COLO668 (cell line): Measurements from ENCODE around the gene CPSF7.
"Not testable (repeated sequence)": the region's sequence is repeated elsewhere in the genome, so short reads cannot be mapped to it uniquely, and the experiment has no call there.

Experiments
- DNase-seq: peaks from one replicate; lab custom pipeline; 2025; ENCODE audit not compliant: unreplicated experiment; lab: John Stamatoyannopoulos, UW

Gene CPSF7

DNA sequence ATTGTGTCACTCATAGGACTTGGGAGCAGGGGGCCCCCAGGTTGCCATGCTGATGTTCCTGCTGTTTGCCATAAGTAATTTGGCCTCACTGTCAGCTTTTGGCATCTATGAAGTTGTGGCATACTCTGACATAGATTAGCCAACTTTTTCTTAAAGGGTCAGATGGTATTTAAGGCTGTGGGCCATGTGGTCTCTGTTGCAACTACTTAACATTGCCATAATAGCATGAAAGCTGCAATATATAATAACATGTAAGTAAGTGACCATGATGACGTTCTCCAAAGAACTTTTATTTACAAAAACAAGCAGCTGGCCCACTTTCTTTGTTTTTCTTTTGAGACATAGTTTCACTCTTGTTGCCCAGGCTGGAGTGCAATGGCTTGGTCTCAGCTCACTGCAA lies 39.6 kb downstream of the CPSF7 start:
- no peak for DNase-seq

DNA sequence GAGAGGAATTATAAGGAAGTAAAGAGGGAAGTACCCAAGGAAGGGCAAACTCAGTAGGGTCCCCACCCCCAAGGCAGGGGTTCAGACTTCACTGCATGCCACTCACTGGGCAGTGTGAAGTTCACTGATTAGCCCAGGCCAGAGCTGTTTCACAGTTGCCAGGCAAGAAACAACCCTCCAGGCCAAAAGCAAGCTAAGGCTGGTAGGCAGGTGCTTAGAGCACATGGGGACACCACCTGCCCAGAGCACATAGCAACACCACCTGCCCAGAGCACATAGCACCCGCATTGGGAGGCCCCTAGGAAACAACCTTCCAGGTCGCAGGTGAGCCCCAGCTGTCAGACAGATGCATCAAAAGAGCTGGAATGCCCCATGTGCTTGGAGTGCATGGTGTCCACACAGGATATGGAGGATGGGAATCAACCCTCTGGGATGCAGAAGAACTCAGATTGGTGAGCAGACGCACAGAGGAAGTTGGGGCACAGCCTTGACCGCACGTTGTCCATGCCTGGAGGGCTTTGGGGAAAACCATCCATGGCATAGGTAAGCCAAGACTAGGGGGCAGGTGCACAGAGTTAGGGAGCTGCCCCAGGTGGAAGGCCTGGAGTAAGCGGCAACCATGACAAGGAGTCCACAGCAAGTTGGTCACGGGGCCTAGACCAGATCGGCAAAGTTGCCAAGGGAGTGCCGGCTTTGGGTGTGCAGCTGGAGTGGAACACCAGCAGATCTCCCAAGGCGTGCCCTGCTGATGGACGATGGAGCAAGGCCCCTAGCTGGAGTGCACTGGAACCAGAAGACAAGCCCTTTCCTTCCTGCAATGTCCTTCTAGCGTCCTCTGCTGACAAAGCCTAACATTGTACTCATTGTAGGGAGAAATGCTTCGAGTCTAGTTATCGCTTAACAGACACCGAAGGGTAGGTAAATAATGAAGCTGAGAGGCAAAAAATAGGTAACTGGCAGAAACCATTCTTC lies 45.2 kb downstream of the CPSF7 start:
- DNase-seq, result peak; percentile 84

DNA sequence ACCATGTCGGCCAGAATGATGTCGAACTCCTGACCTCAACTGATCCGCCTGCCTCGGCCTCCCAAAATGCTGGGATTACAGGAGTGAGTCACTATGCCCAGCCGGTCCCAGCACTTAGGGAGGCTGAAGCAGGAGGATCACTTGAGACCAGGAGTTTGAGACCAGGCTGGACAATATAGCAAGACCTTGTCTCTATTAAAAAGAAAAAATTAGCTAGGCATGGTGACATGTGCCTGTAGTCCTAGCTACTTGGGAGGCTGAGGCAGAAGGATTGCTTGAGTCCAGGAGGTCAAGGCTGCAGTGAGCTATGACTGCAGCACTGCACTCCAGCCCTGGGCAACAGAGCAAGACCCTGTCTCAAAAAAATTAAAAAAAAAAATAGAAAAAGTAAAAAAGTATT lies 45.9 kb downstream of the CPSF7 start:
- DNase-seq, result not testable (repeated sequence)

DNA sequence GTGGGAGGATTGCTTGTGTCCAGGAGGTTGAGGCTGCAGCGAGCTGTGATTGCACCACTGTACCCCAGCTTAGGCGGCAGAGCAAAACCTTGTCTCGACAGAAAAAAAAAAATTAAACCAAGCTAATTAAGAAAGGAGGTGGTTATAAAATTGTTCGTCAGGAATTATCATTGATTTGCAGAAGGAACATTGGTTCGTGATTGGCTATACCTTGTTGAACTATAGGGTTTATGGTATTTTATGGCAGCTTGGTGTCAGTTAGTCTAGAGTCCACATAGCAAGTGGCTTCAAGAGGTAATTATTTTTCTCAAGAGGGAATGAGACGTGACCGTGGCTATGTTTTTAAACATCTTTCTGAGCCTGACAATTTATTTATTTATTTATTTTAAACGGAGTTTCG lies 48.9 kb downstream of the CPSF7 start:
- no peak for DNase-seq

DNA sequence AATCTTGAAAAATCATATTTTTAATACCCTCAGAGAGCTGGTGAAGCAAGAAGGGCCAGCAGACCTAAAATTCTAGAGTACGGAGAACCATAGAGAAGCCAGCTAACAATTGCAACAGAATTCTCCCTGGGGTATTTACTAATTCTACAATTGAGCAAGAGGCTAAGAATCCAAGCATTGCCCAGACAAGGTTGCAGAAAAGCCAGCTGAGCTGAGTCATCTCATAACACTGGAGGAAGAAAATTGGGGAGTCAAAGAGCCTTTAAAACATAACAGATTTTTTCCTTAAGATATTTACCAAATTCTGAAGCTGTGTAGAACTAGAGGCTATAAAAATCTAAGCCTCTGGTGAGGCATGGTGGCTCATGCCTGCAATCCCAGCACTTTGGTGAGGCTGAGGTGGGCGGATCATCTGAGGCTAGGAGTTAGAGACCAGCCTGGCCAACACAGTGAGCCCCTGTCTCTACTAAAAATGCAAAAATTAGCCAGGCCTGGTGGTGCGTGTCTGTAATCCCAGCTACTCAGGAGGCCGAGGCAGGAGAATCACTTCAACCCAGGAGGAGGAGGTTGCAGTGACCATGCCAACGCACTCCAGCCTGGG lies 51.0 kb downstream of the CPSF7 start:
- DNase-seq, result no peak

DNA sequence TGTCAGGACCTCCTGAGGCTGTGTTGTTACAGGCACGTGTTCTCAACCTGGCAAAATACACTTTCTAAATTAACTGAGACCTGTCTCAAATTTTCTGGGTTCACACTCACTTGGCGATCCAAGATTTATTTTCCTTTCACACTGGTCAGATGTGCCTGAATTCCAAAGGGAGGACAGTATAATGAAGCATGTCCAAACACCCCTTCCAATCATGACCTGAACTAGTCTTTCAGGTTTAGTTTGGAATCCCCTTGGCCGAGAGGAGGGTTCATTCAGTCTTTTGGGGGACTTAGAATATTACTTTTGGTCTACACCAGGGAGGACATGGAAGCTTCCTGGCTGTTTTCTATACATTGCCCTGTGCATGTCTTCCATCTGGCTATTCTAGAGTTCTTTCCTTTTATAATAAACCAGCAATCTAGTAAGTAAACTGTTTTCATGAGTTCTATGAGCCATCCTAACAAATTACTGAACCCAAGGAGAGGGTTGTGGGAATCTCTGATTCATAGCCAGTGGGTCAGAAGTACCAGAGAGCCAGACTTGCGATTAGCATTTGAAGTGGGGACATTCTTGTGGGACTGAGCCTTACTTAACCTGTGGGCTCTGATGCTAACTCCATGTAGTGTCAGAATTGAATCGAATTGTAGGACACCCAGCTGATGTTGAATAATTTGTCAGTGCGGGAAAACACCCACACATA lies 52.2 kb downstream of the CPSF7 start:
- DNase-seq, result no peak

DNA sequence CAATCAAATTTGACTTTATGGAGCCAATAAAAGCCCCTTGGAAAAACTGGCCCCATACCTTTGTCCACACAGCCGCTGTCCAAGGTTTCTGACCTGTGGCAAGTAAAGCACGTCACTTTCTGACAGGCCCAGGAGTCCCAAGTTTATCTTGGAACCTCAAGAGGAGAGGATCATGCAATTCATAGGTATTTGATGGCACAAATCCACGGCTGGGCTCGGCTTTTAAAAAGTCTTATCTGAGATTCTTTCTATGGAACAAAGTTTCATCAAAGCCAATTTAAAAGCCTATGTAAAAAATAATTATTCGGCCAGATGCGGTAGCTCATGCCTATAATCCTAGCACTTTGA lies 54.0 kb downstream of the CPSF7 start:
- DNase-seq, result no peak

DNA sequence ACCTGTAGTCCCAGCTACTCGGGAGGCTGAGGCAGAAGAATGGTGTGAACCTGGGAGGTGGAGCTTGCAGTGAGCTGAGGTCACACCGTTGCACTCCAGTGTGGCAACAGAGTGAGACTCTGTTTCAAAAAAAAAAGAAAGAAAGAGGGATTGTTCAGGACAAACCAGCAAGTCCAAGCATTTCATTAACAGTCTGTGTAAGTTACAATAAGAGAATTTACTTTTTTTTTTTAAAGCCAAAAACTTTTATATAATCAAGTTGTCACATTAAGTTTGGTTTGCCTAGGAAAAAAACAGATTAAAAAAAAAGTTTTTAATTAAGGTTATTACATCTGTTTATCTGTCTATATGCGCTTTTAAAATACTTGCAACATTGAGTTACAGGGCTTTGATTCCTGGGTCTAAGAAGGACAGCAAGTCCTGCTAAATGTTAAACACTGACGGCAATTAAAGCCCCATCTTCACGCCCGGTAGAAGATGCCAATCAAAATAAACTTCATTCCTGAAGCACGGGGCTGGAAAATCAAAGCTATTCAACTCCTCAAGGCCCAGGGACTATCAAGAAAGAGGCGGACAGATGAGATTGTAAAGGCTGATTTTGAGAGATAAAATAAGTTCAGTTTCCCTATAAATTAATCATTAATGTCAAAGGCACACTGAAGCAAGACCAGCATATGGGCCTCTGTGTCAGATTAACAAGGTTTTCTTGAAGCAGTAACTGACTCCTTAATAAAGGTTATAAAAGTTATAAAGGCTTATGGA lies 56.9 kb downstream of the CPSF7 start:
- DNase-seq, result no peak

DNA sequence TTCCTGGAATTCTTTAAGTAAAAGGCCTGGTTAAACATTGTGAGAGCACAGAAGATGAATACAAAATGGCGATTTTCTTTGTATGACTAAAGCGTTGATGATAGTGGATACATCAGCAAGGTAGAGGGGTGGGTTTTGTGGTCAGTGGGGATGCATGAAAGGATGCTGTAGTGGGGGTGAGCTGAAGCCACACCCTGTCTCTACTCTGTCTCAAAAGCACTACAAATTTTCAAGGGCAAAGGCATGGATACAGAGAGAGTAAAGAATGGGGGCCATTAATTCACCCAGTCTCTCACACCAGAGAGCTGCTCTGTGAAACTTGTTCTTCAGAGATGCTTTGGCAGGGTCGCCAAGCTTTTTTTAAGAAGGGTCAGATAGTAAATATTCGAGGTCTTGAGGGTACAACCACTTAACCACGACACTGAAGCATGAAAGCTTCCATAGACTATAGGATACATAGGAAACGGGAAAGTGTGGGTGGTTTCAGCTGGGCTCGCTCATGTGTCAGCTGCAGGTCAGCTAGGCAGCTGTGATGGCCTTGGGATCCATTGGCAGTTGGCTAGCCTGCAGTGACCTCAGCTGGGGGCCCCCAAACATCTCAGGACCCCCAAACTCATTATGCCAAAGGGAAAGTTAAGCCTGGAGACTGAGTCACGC lies 59.3 kb downstream of the CPSF7 start:
- no peak for DNase-seq

DNA sequence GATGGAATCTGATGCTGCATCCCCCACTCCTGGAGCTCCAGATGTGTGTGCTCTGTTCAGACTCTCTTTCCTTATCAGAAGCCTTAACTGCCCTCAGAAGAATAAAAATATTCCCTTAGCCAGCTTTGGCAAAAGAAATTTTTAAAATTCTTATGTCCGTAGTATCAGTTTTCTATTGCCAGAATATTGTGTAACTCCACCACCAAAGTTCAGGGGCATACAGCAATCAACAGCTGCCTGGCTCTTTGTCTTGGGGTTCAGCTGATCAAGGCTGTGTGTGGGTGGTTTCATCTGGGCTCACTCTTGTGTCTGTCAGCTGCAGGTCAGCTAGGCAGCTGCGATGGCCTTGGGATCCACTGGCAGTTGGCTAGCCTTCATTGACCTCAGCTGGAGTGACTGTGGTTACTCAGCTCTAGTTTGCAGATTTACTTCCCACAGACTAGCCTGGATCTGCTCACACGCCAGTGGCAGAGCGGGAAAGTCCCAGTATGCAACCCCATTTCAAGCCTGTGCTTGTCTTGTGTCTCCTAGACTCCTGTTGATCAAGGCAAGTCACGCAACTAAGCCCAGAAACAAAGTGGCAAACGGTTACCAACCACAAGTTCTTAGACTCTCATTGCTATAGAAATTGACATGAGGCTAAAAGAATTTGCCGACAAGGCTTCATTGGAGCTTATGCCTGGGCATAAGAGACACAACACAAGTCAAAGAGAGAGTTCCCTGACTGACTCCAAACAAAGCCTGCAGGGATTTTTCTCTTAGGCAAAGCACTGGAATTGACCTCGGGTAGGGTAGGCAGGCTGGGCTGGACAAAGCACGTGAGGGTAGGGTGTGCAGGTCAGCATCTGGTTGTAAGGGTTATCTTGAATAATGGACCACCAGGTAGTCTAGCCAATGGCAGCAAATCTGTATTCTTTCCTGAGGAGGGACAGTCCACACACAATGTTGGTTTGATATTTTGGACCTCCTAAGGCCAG lies 60.1 kb downstream of the CPSF7 start:
- DNase-seq, result no peak

DNA sequence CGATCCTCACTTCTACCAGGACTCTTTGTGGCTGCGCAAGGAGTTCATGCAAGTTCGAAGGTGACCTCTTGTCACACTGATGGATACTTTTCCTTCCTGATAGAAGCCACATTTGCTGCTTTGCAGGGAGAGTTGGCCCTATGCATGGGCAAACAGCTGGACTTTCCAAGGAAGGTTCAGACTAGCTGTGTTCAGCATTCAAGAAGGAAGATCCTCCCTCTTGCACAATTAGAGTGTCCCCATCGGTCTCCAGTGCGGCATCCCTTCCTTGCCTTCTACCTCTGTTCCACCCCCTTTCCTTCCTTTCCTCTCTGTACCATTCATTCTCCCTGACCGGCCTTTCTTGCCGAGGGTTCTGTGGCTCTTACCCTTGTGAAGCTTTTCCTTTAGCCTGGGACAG lies 61.1 kb downstream of the CPSF7 start:
- DNase-seq, result no peak

DNA sequence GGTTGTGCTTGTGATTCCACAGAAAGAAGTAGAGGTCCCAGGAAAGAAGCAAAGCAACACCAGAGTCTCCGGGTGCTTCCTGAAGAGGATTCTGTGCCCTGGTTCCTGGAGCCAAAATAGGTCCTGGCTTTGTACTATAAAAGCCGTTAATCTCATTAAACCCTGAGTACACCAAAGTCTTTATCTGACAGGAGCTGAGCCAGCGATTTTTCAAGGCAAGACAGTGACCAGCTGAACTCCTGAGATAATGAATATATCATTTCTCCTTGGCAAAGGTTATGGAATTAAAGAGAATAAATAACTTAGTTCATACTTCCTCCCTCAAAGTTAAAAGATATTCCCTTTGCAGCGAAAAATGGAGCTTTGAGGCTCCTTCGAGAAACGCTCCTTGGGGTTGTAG lies 62.4 kb downstream of the CPSF7 start:
- DNase-seq, result no peak

DNA sequence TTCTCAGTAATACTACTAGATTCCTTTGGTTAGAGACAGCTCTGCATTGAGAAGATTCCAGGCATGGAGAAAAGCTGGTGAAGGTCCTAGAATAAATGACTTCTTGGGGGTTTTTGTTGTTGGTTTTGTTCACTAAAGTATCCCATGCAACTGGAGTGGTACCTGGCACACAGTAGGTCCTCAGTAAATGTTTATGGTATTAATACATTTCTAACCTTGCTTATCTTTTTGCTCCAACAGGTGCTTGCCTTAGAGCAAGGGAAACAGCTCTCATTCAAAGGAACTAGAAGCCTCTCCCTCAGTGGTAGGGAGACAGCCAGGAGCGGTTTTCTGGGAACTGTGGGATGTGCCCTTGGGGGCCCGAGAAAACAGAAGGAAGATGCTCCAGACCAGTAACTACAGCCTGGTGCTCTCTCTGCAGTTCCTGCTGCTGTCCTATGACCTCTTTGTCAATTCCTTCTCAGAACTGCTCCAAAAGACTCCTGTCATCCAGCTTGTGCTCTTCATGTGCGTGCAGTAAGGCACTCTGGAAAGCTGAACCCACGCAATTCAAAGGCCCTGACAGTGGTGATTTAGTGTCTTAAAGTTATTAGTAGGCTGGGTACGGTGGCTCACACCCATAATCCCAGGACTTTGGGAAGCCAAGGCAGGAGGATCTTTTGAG lies 65.6 kb downstream of the CPSF7 start:
- no peak for DNase-seq

DNA sequence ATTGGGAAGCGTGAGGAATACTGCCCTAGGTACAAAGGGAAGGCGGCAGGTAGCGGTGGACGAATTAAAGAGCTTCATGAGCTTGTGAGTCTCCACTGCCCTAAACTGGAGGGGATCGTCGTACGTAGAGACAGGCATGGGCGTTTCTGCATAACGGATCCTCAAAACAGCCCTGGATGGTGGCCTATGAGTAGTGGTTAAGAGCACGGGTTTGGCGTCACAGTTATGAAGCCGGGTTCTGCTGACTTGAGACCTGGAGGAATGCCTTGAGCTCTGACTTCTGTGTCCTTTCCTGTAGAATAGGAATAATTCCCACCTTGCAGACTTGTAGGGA lies 67.3 kb downstream of the CPSF7 start:
- DNase-seq, result peak; percentile 46

DNA sequence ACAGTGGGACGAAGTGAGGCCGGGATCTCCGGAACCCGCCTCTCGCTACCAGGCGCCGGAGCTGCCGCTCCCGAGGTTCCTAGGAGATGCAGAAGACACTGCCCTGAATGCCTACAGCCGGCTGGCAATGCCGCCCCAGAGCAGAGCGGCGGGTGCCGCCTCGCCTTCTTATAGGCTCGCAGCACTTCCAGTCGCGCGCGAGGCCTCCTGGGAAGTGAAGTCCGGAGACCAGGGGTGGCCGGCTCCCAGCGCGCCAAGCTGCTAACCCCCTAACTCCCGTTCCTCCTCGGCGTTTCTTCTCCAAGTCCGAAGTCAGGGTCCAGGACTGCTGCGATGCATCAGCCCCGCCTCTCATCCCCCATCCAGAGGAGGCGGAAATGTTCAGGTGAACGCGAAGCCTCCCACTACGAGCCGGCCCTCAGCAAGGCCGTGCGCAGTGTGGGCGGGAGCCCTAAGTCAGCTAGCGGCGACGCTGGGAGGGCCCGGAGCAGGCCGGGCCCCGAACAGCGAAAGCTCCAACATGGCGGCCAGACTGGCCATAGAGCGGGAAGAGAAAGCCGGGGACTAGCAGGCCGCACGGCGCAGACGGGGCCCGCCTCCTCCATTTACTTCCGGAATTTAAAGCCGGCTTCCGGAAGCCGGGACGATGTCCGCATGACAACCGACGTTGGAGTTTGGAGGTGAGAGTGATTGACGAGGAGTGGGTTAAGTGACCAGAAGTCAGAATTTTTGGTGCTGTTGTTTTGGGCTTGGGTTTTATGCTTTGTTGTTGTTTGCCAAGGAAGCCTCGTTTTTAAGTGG lies 67.8 kb downstream of the CPSF7 start, which contains the start of the genes CYB561A3 and TMEM138:
Gene CYB561A3, minus strand, starts transcription at position 142 of the 801 bp plus-strand sequence. CDS start 5,169 bp downstream, outside the sequence.
Gene TMEM138, plus strand, starts transcription at position 634 of the 801 bp plus-strand sequence. CDS start 2,017 bp downstream, outside the sequence.
- peak; percentile 94 for DNase-seq

DNA sequence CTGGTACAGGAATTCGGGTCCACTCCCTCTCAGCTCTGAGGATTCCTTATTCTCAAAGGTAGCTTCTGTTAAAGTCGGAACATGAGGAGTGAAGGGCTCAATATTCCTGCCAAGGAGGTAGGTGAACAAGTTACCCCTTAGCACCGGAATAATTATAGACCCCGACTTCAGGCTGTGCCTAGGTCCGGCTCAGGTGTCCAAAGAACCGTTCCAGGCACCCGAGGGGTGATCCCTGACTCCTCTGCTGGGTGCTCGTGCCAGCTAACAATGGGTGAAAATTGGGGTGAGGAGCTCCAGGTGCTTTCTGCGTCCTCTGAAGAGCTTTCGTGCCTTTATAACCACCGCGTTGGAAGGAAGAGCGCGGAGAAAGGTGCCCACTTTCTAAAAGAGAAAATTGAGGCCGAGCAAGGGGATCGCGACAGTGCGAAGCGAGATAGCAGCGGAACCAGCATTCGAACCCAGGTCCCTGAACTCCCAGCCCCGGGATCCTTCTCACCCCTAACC lies 68.5 kb downstream of the CPSF7 start:
- no peak for DNase-seq

DNA sequence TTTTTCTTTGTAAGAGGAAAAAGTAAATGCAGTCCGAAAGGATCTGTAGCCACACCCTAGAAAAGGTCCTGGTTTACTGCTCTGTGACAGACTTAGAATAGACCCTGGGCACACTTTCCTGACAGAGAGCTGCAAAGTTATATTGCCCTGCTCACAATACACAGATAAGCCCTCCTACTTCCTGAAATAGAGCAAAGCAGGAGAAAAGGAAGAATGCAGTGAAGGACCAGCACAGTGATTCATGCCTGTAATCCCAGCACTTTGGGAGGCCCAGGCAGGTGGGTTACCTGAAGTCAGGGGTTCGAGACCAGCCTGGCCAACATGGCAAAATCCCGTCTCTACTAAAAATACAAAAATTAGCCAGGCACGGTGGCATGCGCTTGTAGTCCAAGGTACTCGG lies 70.3 kb downstream of the CPSF7 start:
- no peak for DNase-seq

DNA sequence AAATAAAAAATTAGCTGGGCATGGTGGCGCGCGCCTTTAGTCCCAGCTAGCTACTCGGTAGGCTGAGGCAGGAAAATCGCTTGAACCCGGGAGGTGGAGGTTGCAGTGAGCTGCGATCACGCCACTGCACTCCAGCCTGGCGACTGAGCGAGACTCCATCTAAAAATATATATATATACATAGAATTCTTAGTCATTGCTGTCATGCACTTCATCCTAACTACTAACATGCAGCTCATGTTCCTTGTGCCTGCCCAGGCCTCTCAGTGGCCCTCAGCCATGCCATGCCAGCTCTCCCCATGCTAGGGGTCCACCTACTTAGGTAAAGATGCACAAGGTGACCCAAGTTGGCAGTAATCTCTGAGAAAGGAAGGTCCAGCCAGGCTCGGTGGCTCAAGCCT lies 71.2 kb downstream of the CPSF7 start:
- no peak for DNase-seq
